HepG2 (cell line): ENCODE results near the gene KCNA1. TPM values are rescaled to one million over a fixed set of nuclear protein-coding genes. Genes with fewer than 3 reads are reported as not detected.

ENCODE experiments used
- ATAC-seq: fragments of 200-7000 bp; cut with Tn5 transposase; 3 replicates; pipeline ENCODE4 v1.9.1; 2020; ENCODE audit warnings: mild to moderate bottlenecking, moderate library complexity
- BruUV-seq: library from RNA; stranded (reverse); fragments of 400-500 nt; replicated peaks from 2 replicates; lab custom pipeline; 2021; lab: Mats Ljungman, UMichigan
- CTCF ChIA-PET: fragments of 300-600 bp; formaldehyde crosslinking; extraction: SDS; loops from one replicate; lab custom pipeline; 2021; ENCODE audit warnings: low total read pairs, inconsistent platforms, low intra/inter-chr PET ratio; lab: Yijun Ruan, JAX
- POLR2A ChIA-PET: fragments of 350-600 bp; sonication (Branson Sonifier 250); formaldehyde crosslinking; loops from one replicate; lab custom pipeline; 2020; ENCODE audit warnings: antibody characterized with exemption, inconsistent platforms; lab: Yijun Ruan, JAX
- DNase-seq: peaks from one replicate; pipeline ENCODE4 v3.0.0-alpha.2; 2015; ENCODE audit warnings: low spot score
- FAIRE-seq: peaks from 3 replicates; lab custom pipeline; 2011; peaks lifted over from hg19 to GRCh38; lab: Jason Lieb, UNC
- H2AFZ ChIP-seq: one replicate; pipeline ENCODE4 v1.6.1; 2011; ENCODE audit warnings: low read length, inconsistent platforms
- H3K27ac ChIP-seq: fragments of 300-600 bp; 3 replicates; pipeline ENCODE4 v1.8.0; 2011; ENCODE audit warnings: mixed run types, mild to moderate bottlenecking, mixed read lengths, low read length, inconsistent platforms; ENCODE audit not compliant: insufficient read depth; ENCODE audit errors: extremely low read length
- H3K27me3 ChIP-seq, 2 experiments: fragments of 200-600 bp in 1 of 2; 2 replicates in 1 of 2; 3 replicates in 1 of 2; pipeline versions ENCODE4 v1.6.0 to v1.8.0; 2011; ENCODE audit warnings: low read length in 2 of 2, mild to moderate bottlenecking in 2 of 2, moderate library complexity in 2 of 2, inconsistent platforms in 1 of 2; ENCODE audit not compliant: insufficient read depth in 2 of 2, control insufficient read depth in 1 of 2
- H3K36me3 ChIP-seq, 2 experiments: fragments of 200-600 bp in 1 of 2; replicated peaks in 1 of 2; 2 replicates in 1 of 2; 3 replicates in 1 of 2; pipeline versions ENCODE4 v1.5.1 to v1.8.0; 2011; ENCODE audit warnings: low read length in 2 of 2, inconsistent platforms in 1 of 2; ENCODE audit not compliant: insufficient read depth in 2 of 2, control insufficient read depth in 1 of 2
- H3K4me1 ChIP-seq: 2 replicates; pipeline ENCODE4 v1.5.1; 2012; ENCODE audit warnings: low read length, inconsistent platforms; ENCODE audit not compliant: insufficient read depth
- H3K4me2 ChIP-seq: 2 replicates; pipeline ENCODE4 v1.6.0; 2011; ENCODE audit warnings: low read depth, low read length, inconsistent platforms
- H3K4me3 ChIP-seq, 3 experiments: fragments of 200-600 bp in 1 of 3; sonication (generic), shearing (Covaris generic) in 1 of 3; replicated peaks in 1 of 3; 2 replicates each; pipeline ENCODE4 v1.5.1; 2011 to 2016; ENCODE audit warnings: low read length in 3 of 3, inconsistent platforms in 2 of 3, low read depth in 2 of 3, mild to moderate bottlenecking in 2 of 3, control low read depth in 1 of 3, mixed read lengths in 1 of 3; ENCODE audit not compliant: insufficient read depth in 1 of 3
- H3K79me2 ChIP-seq: one replicate; pipeline ENCODE4 v1.6.1; 2011; ENCODE audit warnings: low read length, inconsistent platforms; ENCODE audit not compliant: insufficient read depth
- H3K9ac ChIP-seq: 2 replicates; pipeline ENCODE4 v1.6.0; 2011; ENCODE audit warnings: mild to moderate bottlenecking, low read depth, low read length, inconsistent platforms; ENCODE audit not compliant: insufficient read depth
- H3K9me3 ChIP-seq: 2 replicates; pipeline ENCODE4 v1.5.1; 2012; ENCODE audit warnings: mild to moderate bottlenecking, low read length
- H4K20me1 ChIP-seq: 2 replicates; pipeline ENCODE4 v1.6.0; 2011; ENCODE audit warnings: inconsistent platforms, mild to moderate bottlenecking, low read length, moderate library complexity; ENCODE audit not compliant: insufficient read depth
- CENPX ChIP-seq: sonication (generic); formaldehyde crosslinking; IDR thresholded peaks from 2 replicates; pipeline ENCODE4 v1.9.0; 2021; ENCODE audit warnings: mild to moderate bottlenecking, missing genetic modification reagents, moderate library complexity
- EHMT2 ChIP-seq: fragments of 200-600 bp; sonication (generic); IDR thresholded peaks from 2 replicates; pipeline ENCODE4 v1.7.0; 2017; ENCODE audit warnings: antibody characterized with exemption, low read depth, low read length, borderline replicate concordance
- THRA ChIP-seq: sonication (generic); formaldehyde crosslinking; IDR thresholded peaks from 2 replicates; pipeline ENCODE4 v1.4.0; 2020; ENCODE audit warnings: missing genetic modification reagents, borderline replicate concordance
- ZBTB10 ChIP-seq: sonication (generic); formaldehyde crosslinking; IDR thresholded peaks from 2 replicates; pipeline ENCODE4 v1.4.0; 2020; ENCODE audit warnings: missing genetic modification reagents, borderline replicate concordance
- ZNF577 ChIP-seq: sonication (generic); formaldehyde crosslinking; IDR thresholded peaks from 2 replicates; pipeline ENCODE4 v1.4.0; 2020; ENCODE audit warnings: mild to moderate bottlenecking, low read depth, missing genetic modification reagents, borderline replicate concordance
- ZNF629 ChIP-seq: sonication (generic); formaldehyde crosslinking; conservative IDR thresholded peaks from 2 replicates; pipeline ENCODE4 v1.5.0; 2020; ENCODE audit warnings: missing genetic modification reagents
- WGBS: methylation state at CpG from one replicate; pipeline ENCODE4 v1.1.6; 2017; ENCODE audit warnings: low lambda C conversion rate; 5-methylcytosine and 5-hydroxymethylcytosine counted together
- in situ Hi-C: cut with HindIII; loops from 2 replicates; pipeline ENCODE4 v1.10.0; 2017; ENCODE audit warnings: low pct_unique_long_range_greater_than_20kb; ENCODE audit not compliant: extremely low pct_ligation_motif_present
- intact Hi-C: fragments of 100-400 bp; cut with micrococcal nuclease; formaldehyde crosslinking; loops from one replicate; pipeline ENCODE4 v1.10.0; 2022; ENCODE audit not compliant: unreplicated experiment
- polyA plus RNA-seq, 8 experiments: library from polyadenylated mRNA; depleted of rRNA in 3 of 8; stranded (reverse) in 7 of 8; unstranded in 1 of 8; fragments of >200 nt; fragmentation: Illumina TruSeq in 4 of 8; extraction: Trizol in 4 of 8; gene quantifications; 2 replicates each; pipeline versions ENCODE4 v1.2.1 to v1.2.3, GENCODE V29; 2011 to 2016; ENCODE audit warnings: low read depth in 4 of 8, missing spikeins in 1 of 8, mixed read lengths in 1 of 8; ENCODE audit not compliant: insufficient read depth in 1 of 8
- total RNA-seq, 5 experiments: library from RNA; depleted of rRNA; stranded (reverse); fragments of >200 nt; fragmentation: Illumina TruSeq; extraction: Trizol; gene quantifications; 2 replicates each; pipeline ENCODE4 v1.2.3, GENCODE V29; 2016; ENCODE audit warnings: low read depth in 1 of 5

KCNA1 gene
- total and polyA plus RNA-seq, 2 of the 13 experiments (the other 11 are each of a cell fraction or from before 2014, with no cell fraction given), result not detected

GRCh38 chr12:4956054-4956453 lies 46.3 kb downstream of the KCNA1 start:
- 0% methylated on average over 2 of the region's 2 CpGs for WGBS
- Histone ChIP-seq H3K27ac (no peak overlapping the region), H3K9me3 (no peaks in the 10 kb centered on the region), H3K36me3 (no peaks in the 10 kb centered on the region), H3K79me2 (no peaks in the 10 kb centered on the region), H4K20me1 (no peaks in the 10 kb centered on the region), H3K4me3 (no peak overlapping the region), H3K9ac (no peak overlapping the region), H3K27me3 (peaks cover 3 to 30% of the 10 kb centered on the region in 2 experiments; a peak in 3 of 5 replicates), H2AFZ (no peak overlapping the region), H3K4me2 (no peak overlapping the region), H3K4me1 (no peaks in the 10 kb centered on the region)
- TF ChIP-seq CENPX (CRISPR knock-in tag) (no peak), ZBTB10 (no peak), ZNF629 (CRISPR knock-in tag) (no peak), EHMT2 (no peak), ZNF577 (CRISPR knock-in tag) (no peak), THRA (CRISPR knock-in tag) (no peak)
- in situ Hi-C loops, result no loop called here
- BruUV-seq, result no TSS peak
- DNase-seq, result no peak
- intact Hi-C loops, result no loop called here
- CTCF ChIA-PET, result no interaction called here
- POLR2A ChIA-PET, result no interaction called here
- no peak for FAIRE-seq
- no peak for ATAC-seq
